Ramos (cell line): ENCODE data around the gene TMEM203.

Experiments used
- in situ Hi-C: fragments of 300-500 bp; cut with MboI; formaldehyde crosslinking; loops from one replicate; pipeline ENCODE4 v1.14.3; 2022; ENCODE audit warnings: low sequenced_read_pairs; ENCODE audit not compliant: unreplicated experiment

TMEM203 gene

DNA sequence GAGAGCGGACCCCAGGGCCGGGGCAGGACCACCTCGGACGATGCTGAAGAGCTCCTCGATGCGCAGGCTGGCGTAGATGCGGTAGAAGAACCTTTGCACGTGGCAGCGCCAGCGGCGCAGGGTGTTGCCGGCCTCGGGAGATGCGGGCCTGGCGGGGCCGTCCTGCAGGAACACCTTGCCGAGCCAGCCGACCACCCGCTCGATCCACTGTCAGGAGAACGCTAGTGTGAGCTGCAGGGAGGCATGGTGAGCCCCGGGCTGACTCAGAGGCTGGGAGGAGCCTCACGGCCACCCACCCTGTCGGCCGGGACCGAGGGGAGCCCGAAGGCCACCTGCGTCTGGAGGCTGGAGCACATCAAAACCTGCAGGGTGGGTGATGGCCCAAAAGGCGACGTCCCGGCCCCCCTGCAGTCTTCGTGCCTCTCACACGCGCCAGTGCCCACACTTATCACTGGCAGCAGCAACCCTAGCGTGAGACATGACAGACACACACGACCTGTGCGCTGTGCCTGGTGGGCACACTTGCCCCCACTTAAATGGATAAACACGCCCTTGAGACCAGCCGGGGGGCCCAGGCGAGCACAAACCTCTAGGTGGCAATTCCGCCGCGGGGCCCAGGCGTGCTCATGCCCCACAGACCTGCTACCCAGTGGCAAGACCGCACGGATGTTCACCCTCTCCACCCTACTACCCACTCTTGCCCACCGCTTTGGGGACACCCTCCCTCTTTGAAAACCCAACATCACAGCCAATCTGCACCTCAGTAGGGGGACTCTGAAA is 20.4 kb downstream of the TMEM203 start:
- in situ Hi-C loops: no loop called here

DNA sequence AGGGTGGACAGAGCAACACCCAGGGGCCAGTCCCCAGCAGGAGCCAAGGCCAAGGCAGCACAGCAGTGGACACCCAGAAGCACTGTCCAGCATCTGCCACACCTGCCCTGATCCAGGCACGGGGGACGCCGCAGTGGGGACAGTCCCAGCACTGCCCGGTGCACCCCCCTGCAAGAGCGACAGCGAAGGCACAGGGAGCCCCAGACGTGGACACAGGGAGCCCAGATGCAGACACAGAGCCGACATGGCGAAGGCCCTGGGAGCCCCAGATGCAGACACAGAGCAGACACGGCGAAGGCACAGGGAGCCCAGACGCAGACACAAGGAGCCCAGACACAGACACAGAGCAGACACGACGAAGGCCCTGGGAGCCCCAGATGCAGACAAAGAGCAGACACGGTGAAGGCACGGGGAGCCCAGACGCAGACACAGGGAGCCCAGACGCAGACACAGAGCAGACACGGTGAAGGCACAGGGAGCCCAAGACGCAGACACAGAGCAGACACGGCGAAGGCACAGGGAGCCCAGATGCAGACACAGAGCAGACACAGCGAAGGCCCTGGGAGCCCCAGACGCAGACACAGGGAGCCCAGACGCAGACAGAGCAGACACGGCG is 21.4 kb downstream of the TMEM203 start:
- in situ Hi-C loops: no loop called here

DNA sequence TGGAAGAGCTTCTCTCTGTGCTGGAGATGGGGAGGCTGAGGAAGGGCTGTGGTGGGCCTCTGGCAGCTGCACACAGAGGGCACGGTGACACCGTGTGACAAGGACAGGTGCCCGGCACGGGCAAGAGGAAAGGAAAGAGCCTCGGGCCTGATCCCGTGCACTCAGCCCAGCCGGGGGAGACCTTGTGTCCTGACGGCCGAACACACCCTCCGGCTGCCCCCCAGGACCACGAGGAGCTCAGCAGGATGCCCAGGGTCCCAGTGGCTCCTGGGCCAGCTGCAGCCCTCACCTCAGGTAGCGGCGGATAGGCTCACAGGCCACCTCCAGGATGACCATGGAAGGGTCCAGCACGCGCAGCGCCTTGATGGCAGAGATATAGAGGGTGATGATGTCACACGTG is 22.6 kb downstream of the TMEM203 start:
- in situ Hi-C loops: no loop called here

DNA sequence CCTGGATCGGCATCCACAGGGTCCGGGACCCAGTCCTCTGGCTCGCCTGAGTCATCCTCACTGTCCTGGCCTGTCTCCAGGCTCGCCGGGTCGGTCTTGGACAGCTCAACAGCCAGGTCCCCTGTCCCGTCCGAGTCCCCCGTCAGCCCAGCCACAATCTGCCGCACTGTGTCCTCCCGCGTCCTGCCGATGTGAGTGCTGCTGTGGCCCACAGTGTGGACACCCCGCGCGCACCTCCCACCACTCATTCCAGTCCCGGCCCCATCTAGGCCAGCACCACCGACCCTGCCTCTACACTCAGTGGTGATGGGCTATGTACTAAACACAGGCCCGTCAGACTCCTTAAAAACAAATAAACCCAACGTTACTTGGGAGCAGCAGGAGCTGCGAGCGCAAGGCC is 23.8 kb downstream of the TMEM203 start:
- in situ Hi-C loops: no loop called here

DNA sequence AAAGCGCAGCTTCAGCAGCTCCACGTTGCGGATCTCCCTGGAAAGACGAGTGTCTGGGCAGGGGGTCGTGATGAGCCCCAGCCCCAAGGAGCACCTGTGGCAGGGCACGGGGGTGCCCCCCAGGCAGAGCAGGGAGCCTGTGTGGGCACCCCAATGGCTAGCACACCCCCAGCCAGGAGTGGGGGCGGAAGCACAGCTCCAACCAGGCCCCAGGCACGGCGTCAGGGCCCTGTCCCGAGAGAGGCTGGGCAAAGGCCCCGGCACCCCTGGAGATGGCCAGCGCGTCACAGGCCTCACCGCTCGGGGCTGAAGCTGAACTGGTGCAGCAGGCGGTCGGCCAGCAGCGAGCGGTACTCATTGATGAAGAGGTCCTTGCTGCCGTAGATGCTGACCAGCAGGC is 25.0 kb downstream of the TMEM203 start:
- in situ Hi-C loops: no loop called here

DNA sequence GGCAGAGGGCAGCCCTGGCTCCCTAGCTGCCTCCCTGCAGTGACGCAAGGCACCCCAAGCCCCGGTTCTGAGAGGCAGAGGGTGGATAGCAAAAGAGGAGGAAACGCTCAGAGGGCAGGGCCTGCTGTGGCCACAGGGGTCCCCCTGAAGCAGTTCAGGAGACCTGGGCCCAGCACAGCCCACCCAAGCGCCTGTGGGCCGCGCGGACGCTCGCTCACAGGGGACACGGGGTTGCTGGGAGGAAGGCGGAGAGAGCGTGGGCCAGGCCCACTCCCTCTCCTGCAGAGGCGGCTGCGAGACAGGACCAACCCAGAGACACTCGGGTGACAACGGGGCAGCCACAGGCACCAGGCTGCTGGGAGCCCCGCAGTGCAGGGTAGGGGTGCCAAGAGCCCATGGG is 25.7 kb downstream of the TMEM203 start:
- in situ Hi-C loops: no loop called here

DNA sequence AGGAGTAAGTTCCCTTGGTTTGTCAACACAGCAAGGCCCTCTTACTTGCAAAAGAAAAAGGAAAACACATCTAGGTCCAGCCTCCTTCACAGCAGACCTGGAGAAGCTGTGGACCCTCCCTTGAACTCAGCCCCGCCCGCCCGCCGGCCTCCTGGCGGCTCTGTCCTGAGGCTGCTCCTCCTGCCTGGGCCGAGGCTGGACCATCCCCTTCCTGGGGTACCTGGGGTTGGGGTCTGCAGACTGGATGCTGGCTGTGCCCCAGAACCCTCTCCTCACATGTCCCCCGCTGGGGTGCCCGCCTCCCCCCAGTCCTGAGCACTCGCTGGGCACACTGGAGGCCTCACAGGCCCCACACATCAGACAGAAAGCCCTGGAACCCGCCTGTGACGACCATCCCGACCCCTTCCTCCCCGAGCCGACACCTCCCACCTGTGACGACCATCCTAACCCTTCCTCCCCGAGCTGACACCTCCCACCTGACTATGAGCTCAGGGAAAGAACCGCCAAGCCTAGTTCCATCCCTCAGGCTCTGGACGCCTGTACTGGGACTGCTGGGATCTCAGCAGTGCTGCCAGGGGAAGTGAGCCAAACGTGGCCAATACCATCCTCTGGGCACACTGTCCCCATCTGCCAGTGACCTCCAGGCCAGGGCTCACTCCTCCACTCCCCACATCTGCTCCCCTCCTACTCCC is 26.4 kb downstream of the TMEM203 start:
- in situ Hi-C loops: no loop called here

DNA sequence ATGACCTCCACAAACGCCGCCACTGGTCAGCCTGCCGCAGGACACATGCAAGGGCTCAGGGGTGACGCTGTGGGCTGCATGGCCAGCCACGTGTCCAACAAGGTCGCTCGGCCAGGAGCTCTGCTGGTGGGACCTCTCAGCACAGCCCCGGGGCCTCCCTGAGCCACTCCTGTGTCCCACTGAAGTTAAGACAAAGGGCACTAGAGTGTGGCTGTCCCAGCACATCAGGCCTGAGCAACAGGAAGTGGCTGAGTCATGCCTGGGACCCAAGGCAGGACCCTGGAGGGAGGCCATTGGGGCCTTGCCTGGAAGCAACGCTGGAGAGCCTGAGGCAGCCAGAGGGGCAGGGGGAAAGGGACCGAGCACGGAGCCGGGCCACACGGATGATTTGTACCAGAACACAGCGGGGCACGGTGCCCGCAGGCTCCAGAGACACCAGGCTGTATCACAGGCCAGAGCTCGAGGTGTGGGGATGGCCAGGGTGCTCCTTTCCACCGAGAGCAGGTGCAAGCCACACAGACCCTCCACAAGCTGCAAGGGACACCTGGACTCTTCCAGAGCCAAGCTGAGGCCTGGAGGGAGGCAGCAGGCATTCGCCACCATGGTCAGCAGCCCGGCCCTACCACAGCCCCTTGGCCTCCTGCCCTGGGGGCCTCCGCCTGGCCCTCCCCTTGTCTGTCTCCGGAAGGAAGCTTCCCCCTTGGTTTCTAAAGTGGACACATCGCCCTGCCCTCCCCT is 27.1 kb downstream of the TMEM203 start:
- in situ Hi-C loops: no loop called here

DNA sequence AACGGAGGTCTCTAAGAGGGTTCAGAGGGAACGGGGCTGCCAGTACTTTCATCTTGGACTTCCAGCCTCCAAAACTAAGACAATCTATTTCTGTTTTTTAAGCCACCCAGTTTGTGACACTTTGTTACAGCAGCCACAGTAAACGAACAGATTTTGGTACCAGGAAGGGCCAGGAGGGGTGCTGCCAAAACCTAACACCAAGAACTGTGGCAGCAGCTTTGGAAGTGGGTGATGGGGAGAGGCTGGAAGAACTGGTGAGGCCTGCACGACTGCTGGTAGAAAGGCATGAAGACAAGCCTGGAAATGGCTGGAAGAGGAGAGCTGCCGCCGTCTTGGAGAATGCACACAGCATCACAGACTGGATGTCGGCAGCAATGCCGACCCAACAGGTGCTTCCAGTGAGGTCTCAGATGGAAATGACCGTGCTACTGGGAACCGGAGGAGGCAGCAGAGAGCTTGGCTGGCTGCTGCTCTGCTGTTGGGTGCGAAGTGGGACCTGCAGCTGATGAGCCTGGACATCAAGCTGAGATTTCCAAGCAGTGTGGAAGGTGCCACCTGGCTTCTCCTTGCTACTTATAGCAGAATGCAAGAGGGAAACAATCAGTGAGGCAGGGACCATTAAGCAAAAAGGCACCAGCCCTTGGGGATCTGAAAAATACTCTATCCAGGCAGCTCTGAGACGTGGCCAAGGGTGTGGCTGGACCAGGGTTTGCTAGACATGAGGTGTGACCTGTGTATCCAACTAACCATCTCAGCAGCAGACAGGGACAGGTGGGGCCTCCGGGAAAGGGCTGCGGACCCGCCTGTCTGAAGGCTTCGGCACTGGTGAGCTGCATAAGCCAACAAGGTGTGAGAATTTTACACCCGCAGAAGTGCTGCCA is 28.9 kb downstream of the TMEM203 start:
- in situ Hi-C loops: no loop called here

DNA sequence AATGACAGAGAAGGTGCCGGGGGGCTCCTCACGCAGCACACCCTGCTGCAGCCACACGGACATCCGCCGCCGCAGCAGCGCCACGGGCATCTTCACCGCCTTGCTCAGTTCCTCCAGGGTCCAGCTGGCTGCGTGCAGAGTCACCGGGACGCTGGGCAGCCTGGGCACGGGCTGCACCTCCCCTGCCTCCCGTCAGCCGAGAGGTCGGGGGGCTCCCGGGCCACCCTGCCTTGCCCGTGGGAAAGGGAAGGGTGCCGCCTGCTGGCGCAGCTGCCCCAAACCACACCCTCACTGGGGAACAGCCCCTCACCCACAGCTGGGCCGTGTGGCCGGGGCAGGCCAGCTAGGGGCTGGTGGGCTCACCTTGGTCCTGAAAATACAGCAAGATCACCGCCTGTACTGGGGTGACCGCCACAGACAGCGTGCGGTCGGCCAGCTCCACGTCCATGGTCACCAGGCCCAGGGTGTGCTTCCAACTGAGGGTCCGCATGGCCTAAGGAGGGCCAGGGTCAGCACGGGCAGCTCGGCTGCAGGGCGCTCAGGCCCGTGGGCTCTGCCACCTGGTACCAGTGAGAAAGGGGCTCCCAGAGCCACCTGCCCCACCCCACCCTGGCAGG is 30.0 kb downstream of the TMEM203 start:
- in situ Hi-C loops: no loop called here

DNA sequence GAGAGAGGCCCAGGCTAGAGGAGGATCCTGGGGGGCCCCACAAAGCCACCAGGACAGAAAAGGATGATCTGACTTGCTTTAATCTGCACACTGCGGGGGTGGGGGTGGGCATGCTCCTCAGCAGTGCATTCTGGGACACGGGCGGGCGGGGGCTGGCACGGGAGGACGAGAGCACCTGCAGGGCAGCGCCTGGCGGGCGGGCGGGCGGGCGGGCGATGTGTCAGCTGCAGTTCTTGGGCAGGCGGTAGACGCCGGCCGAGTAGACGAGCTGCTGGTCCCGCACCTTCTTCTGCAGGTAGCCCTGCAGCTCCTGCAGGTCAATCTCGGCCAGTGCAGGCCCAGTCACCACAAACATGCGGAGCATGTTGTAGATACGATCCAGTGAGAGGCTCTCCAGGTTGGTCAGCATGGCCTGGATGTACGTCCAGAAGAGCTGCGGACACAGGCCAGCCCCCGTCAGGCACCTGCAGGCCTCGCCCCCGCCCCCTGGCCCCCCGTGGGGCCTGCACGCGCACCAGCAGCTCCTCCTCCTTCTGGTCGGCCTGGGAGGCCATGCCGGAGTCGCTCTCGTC is 30.6 kb downstream of the TMEM203 start:
- in situ Hi-C loops: no loop called here

DNA sequence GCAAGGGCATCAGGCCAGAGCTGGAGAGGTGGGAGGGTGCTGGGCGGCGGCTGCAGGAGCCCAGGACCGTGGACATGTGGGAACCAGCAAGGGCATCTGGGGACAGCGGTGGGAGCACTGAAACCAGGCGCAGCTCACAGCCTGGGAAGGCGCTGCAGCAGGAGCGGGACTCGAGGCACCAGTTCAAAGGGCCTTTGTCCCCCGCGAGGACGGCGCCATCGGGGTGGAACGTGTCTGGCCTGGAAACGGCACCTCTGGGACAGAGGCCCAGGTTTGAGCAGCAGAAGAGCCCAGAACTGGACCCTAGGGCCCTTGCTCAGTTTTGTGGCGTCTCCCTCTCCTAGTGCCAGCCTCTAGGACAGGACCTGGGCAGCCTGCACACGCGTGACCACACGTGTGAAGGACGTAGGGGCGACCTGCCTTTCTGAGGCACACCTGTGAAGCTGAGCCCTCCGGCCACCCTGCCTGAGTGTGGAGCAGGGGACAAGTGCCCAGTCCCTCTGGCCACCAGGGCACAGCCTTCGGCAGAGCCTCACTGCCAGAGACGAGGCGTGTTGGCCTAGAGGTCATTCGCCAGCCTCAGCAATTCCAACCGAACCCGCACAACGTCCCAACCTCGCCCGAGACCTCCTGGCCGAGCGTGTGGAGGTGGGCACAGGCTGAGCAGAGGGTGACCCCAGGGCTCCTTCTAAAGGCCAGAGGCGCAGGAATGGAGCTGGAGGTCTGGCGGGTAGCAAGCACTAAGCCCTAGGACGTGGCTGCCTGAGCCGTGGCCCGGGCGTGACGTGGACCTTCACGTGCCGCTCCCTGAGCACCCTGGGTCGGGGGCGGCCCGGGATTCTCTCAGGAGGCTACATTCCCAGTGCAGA is 31.4 kb downstream of the TMEM203 start:
- in situ Hi-C loops: no loop called here

DNA sequence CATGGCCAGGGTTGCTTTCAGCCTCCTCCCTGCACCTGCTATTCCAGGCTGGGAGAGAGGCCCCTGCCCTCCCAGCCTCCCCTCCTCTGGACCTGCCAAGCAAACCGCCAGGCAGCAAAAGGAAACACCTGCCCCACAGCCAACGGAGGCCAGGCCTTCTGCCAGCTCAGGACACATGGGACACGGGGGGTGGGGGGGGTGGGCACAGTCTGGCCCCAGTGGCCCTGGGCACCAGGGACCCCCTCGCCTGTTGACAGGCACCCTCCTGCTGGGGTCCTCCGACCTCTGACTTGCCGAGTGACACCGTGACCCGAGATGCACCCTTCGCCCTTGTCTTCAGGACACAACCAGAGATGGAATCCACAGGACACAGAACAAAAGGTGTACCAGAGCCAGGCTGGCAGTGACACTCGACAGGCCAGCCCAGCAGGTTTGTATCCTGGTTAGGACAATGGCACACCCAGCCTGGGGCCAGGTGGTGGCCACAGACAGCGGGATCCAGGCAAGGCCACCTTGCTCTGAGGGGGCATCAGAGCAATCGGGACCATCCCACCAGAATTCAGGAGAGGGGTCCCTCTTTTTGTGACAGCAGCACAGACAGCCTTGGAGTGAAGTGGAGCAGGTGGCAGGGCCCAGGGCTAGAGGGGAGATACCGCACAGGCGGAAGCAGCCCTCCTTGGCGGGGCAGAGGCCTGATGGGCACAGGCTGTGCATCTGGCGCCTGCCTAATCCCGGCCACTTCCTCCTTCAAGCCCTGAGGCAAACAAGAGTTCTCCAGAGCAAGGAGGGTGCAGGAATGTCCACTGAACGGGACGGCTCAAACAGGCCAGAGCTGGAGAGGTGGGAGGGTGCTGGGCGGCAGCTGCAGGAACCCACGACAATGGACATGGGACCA is 32.3 kb downstream of the TMEM203 start:
- in situ Hi-C loops: no loop called here

DNA sequence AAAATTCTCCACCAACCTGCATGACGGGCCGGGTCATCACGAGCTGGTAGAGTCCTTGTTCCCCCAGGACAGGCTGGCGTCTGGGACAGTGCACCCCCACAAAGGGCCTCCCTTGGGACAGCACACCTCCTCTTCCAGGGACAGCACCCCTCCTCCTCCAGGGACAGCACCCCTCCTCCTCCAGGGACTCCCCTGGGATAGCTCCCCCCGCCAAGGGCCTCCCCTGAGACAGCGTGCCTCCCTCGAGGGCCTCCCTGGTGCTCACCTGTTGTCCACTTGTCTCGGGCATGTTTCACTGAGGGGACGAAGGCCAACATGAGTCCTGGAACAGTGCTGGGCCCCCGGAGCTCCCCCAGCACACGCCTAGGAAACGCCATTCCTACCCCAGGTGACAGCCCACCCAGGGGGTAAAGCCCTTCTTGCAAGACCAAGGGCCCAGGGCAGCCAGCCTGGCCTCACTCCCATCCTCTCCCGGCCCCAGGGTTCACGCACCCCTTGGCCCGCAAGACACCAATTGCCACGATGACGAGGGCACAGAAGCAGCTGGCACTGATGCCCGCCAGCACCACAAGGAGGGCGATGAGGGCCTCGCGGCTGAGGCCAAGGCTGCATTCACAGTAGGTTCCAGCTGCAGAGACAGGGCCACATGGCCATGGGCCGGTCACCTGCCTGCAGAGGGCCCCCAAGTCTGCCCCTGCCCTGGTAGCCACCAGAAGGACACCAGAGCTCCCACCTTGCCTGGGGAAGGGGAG is 34.1 kb downstream of the TMEM203 start:
- in situ Hi-C loops: no loop called here

DNA sequence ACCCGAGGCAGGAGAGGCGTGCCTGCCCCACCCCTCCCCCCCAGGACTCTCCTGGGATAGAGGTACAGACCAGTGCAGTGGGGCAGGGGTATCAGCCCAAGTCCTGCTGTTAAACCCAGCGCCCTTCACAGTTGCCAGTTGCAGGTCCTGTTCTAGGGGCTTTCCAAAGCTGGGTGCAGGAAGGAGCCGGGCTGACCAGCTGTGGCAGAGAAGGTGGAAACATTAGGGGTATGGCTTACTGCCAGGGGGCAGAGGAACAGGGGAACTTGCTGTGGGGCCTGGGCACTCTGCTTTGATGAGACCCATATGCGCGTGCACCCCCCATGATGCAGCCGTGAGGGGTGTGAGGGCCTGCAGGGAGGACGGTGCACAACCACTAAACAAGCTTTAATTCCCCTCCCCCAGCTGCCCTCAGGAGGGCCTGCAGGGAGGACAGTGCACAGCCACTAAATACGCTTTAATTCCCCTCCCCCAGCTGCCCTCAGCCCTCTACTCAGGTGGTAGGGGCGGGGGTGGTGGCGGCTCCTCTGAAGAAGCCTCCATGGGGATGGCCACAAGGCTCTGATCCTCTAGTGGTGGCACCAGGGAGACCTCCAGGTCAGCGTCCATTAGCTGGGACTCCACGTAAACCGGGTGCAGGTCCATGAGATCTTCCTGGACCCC is 34.8 kb downstream of the TMEM203 start:
- in situ Hi-C loops: no loop called here

DNA sequence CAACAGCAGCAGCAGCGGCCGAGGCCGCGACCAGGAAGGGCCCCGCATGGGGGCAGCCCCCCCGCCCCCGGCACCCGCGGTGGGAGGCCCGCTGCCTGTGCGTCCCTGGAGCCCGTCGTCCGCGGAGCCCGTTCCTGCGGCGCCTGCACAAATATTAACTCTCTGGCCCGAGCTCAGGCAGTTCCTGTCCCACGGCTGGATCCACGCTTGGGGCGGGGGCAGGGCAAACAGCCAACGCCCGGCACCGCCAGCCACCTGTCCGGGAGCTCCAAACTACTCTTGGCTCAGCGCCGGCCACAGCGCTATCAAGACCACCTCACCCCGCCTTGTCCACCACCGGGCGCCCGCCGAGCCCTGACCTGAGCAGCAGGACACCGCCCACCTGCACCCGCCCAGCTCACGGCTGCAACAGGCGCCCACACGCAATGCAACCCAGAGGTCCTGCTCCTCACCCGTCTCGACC is 35.5 kb downstream of the TMEM203 start, which contains the start of gene LRRC26:
LRRC26 (minus strand) TSS at position 156 of the 463 bp plus-strand sequence; CDS start at position 48, 108 bp downstream.
- in situ Hi-C loops: no loop called here
